Astrocyte (in vitro differentiated cells and primary cell): ENCODE measurements around the gene HOXA13. TPM values are rescaled to one million over a fixed set of nuclear protein-coding genes. Genes with fewer than 3 reads are reported as not detected.
A peak's percentile ranks its signal among the peaks of the same experiment; 100 is the strongest.

Experiments used
- DNase-seq: peaks from one replicate; pipeline ENCODE4 v3.0.0-alpha.2; 2010; ENCODE audit warnings: low read depth
- FAIRE-seq: peaks from 2 replicates; lab custom pipeline; 2011; peaks lifted over from hg19 to GRCh38; lab: Jason Lieb, UNC
- H2AFZ ChIP-seq: 2 replicates; pipeline ENCODE4 v1.6.0; 2012; ENCODE audit warnings: low read depth, low read length, inconsistent platforms
- H3K27ac ChIP-seq: 2 replicates; pipeline ENCODE4 v1.5.1; 2011; ENCODE audit warnings: low read depth, low read length, inconsistent platforms
- H3K27me3 ChIP-seq: 2 replicates; pipeline ENCODE4 v1.6.0; 2011; ENCODE audit warnings: low read length, inconsistent platforms; ENCODE audit not compliant: insufficient read depth
- H3K36me3 ChIP-seq: 2 replicates; pipeline ENCODE4 v1.5.1; 2011; ENCODE audit warnings: low read length, inconsistent platforms; ENCODE audit not compliant: insufficient read depth
- H3K4me1 ChIP-seq: 2 replicates; pipeline ENCODE4 v1.5.1; 2011; ENCODE audit warnings: low read length, inconsistent platforms; ENCODE audit not compliant: insufficient read depth
- H3K4me2 ChIP-seq: 2 replicates; pipeline ENCODE4 v1.6.0; 2012; ENCODE audit warnings: low read length, inconsistent platforms
- H3K4me3 ChIP-seq: 2 replicates; pipeline ENCODE4 v1.5.1; 2011; ENCODE audit warnings: low read depth, mild to moderate bottlenecking, low read length, inconsistent platforms; ENCODE audit not compliant: insufficient read depth
- H3K79me2 ChIP-seq: 2 replicates; pipeline ENCODE4 v1.6.0; 2012; ENCODE audit warnings: mild to moderate bottlenecking, low read length, inconsistent platforms; ENCODE audit not compliant: insufficient read depth
- H3K9ac ChIP-seq: 2 replicates; pipeline ENCODE4 v1.6.0; 2012; ENCODE audit warnings: mild to moderate bottlenecking, low read length, inconsistent platforms
- H3K9me3 ChIP-seq: 2 replicates; pipeline ENCODE4 v1.5.1; 2012; ENCODE audit warnings: low read depth, mild to moderate bottlenecking, low read length, inconsistent platforms; ENCODE audit not compliant: insufficient read depth
- H4K20me1 ChIP-seq: 2 replicates; pipeline ENCODE4 v1.6.0; 2012; ENCODE audit warnings: low read length, inconsistent platforms; ENCODE audit not compliant: insufficient read depth
- H3K27ac Mint-ChIP-seq: one replicate; pipeline ENCODE4 v1.8.0; 2021; ENCODE audit warnings: mild to moderate bottlenecking, mixed read lengths; ENCODE audit not compliant: unreplicated experiment
- H3K27me3 Mint-ChIP-seq: one replicate; pipeline ENCODE4 v1.8.0; 2021; ENCODE audit warnings: low read depth, mixed read lengths; ENCODE audit not compliant: unreplicated experiment
- H3K36me3 Mint-ChIP-seq: one replicate; pipeline ENCODE4 v1.8.0; 2021; ENCODE audit warnings: low read depth, mixed read lengths; ENCODE audit not compliant: unreplicated experiment
- H3K4me1 Mint-ChIP-seq: one replicate; pipeline ENCODE4 v1.8.0; 2021; ENCODE audit warnings: low read depth, mixed read lengths; ENCODE audit not compliant: unreplicated experiment
- H3K4me3 Mint-ChIP-seq: one replicate; pipeline ENCODE4 v1.8.0; 2021; ENCODE audit warnings: mild to moderate bottlenecking, moderate library complexity, mixed read lengths; ENCODE audit not compliant: unreplicated experiment
- H3K9me3 Mint-ChIP-seq: one replicate; pipeline ENCODE4 v1.8.0; 2021; ENCODE audit warnings: mild to moderate bottlenecking, mixed read lengths; ENCODE audit not compliant: unreplicated experiment
- EZH2 ChIP-seq: IDR thresholded peaks from 2 replicates; pipeline ENCODE4 v1.6.1; 2012; ENCODE audit warnings: mild to moderate bottlenecking, low read length, inconsistent platforms; ENCODE audit not compliant: insufficient read depth
- total RNA-seq: library from RNA; stranded (reverse); gene quantifications from 2 replicates; pipeline ENCODE4 v1.2.1, GENCODE V29; 2021
- TF ChIP-seq, protein P1 (sequence below): IDR thresholded peaks from 2 replicates; pipeline ENCODE4 v1.5.1; 2011; ENCODE audit warnings: low read depth, mild to moderate bottlenecking, inconsistent platforms, low read length, moderate library complexity; ENCODE audit not compliant: insufficient read depth

HOXA13 gene
- total RNA-seq, 1 donor from 2014 or later, result not detected

DNA sequence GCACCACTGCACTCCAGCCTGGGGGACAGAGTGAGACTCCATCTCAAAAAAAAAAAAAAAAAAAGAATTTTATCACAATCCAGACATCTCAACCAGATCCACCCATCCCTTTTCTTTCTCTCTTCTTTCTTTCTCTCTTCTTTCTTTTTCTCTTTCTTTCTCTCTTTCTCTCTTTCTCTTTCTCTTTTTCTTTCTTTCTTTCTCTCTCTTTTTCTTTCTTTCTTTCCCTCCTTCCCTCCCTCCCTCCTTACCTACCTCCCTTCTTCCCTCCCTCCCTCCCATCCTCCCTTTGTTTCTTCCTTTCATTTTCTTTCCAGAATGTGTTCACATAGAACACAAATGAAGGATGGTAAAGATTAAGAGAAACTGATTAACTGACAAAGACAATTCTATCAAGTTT, 18.1 kb upstream of the HOXA13 start:
- peaks cover 6% of the 10 kb centered on the region for H3K9me3 ChIP-seq
- TF ChIP-seq EZH2, result no peak
- TF ChIP-seq, protein P1, sequence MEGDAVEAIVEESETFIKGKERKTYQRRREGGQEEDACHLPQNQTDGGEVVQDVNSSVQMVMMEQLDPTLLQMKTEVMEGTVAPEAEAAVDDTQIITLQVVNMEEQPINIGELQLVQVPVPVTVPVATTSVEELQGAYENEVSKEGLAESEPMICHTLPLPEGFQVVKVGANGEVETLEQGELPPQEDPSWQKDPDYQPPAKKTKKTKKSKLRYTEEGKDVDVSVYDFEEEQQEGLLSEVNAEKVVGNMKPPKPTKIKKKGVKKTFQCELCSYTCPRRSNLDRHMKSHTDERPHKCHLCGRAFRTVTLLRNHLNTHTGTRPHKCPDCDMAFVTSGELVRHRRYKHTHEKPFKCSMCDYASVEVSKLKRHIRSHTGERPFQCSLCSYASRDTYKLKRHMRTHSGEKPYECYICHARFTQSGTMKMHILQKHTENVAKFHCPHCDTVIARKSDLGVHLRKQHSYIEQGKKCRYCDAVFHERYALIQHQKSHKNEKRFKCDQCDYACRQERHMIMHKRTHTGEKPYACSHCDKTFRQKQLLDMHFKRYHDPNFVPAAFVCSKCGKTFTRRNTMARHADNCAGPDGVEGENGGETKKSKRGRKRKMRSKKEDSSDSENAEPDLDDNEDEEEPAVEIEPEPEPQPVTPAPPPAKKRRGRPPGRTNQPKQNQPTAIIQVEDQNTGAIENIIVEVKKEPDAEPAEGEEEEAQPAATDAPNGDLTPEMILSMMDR, result no peak
- peaks cover 88% of the 10 kb centered on the region for H3K27me3 ChIP-seq
- no peaks in the 10 kb centered on the region for H3K36me3 ChIP-seq
- Mint-ChIP-seq H3K4me3 (no peak overlapping the region), H3K27me3 (peaks cover 85% of the 10 kb centered on the region), H3K27ac (no peak overlapping the region), H3K4me1 (no peaks in the 10 kb centered on the region), H3K36me3 (peaks cover 3% of the 10 kb centered on the region), H3K9me3 (peaks cover 11% of the 10 kb centered on the region)
- H3K9ac ChIP-seq, result no peak overlapping the region
- DNase-seq (no peak), FAIRE-seq (no peak)
- no peak overlapping the region for H3K27ac ChIP-seq
- no peak overlapping the region for H2AFZ ChIP-seq
- no peaks in the 10 kb centered on the region for H3K79me2 ChIP-seq
- peaks cover 3% of the 10 kb centered on the region for H4K20me1 ChIP-seq
- H3K4me2 ChIP-seq, result no peak overlapping the region
- no peaks in the 10 kb centered on the region for H3K4me1 ChIP-seq
- H3K4me3 ChIP-seq, result no peak overlapping the region

DNA sequence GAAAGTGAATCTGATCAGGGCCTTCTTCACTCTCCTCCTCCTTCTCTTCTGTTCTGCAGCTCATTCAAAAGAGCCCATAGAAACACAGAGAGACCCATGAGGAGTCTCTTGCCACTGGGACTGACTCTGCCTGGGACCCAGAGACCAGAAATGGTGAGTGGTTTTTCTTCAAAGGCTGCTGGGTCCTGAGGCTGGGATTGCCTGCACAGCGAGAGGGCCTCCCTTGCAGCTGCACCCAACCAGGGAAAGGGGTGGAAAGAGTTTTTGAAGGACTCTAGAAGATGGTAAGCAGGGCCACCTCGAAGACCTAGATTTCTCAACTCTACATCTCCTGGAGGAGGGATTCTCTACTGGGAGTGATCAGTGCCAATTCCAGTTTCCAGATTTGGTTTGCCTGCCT, 15.5 kb upstream of the HOXA13 start:
- Histone ChIP-seq H4K20me1 (peaks cover 3% of the 10 kb centered on the region), H3K4me2 (no peak overlapping the region), H3K9ac (no peak overlapping the region), H3K9me3 (peaks cover 3% of the 10 kb centered on the region), H3K27me3 (peaks cover 89% of the 10 kb centered on the region), H3K79me2 (no peaks in the 10 kb centered on the region), H3K27ac (no peak overlapping the region), H3K4me1 (peaks cover 5% of the 10 kb centered on the region), H2AFZ (no peak overlapping the region), H3K4me3 (no peak overlapping the region), H3K36me3 (no peaks in the 10 kb centered on the region)
- FAIRE-seq, result no peak
- DNase-seq, result no peak
- Mint-ChIP-seq H3K36me3 (peaks cover 3% of the 10 kb centered on the region), H3K27ac (no peak overlapping the region), H3K4me1 (no peaks in the 10 kb centered on the region), H3K9me3 (peaks cover 9% of the 10 kb centered on the region), H3K4me3 (no peak overlapping the region), H3K27me3 (peaks cover 88% of the 10 kb centered on the region)
- TF ChIP-seq EZH2, result no peak
- TF ChIP-seq, protein P1, result no peak

DNA sequence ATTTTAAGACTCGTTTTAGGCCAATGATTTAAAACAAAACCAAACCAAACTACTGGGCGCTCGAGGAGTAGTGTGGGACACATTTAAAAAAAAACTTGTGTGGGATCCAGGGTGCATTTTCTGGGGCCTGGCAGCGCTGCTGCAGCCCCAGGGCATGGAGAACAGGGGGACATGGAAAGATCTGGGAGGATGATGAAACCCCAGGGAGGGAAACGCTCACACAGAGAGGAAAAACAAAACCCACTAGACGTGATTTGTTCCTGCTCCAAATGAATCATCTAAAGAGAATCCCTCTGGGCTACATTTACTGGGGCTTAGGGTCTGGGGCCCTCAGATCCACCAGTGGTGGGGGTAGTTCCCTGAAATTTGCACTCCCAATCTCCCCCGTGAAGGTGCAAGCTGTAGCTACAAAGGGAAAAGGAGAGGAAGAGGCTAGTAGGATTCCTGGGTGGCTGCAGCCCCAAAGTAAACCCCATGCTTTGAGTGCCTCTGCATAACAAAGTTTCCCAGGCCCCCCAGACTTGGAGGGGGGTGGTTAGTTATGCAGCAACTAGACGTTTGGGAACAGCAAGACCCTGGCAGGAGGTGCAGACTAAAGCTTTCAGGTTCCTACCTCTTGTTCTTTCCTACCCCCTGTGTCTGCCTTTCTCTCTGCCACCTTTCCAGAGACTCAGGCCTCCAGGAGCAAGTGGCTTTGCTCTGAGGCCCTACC, 14.5 kb upstream of the HOXA13 start:
- peak overlapping the region; percentile 68 for H3K4me3 Mint-ChIP-seq
- H3K4me2 ChIP-seq, result no peak overlapping the region
- FAIRE-seq (no peak), DNase-seq (no peak)
- no peaks in the 10 kb centered on the region for H3K9me3 ChIP-seq
- H3K9me3 Mint-ChIP-seq, result peaks cover 7% of the 10 kb centered on the region
- peak overlapping the region; percentile 80 for H3K27ac Mint-ChIP-seq
- peaks cover 90% of the 10 kb centered on the region for H3K27me3 Mint-ChIP-seq
- H3K4me3 ChIP-seq, result no peak overlapping the region
- no peak overlapping the region for H3K9ac ChIP-seq
- H3K79me2 ChIP-seq, result no peaks in the 10 kb centered on the region
- H3K4me1 Mint-ChIP-seq, result no peaks in the 10 kb centered on the region
- peaks cover 3% of the 10 kb centered on the region for H3K36me3 Mint-ChIP-seq
- TF ChIP-seq, protein P1, result no peak
- TF ChIP-seq EZH2, result no peak
- H3K4me1 ChIP-seq, result peaks cover 5% of the 10 kb centered on the region
- H3K36me3 ChIP-seq, result no peaks in the 10 kb centered on the region
- peaks cover 89% of the 10 kb centered on the region for H3K27me3 ChIP-seq
- no peak overlapping the region for H2AFZ ChIP-seq
- peaks cover 3% of the 10 kb centered on the region for H4K20me1 ChIP-seq
- no peak overlapping the region for H3K27ac ChIP-seq
